SK-N-DZ (cell line): ENCODE data around the gene MRPL4.

Source experiments
- DNase-seq: peaks from one replicate; pipeline ENCODE4 v3.0.0-alpha.2; 2015; ENCODE audit warnings: low spot score

The MRPL4 gene

DNA sequence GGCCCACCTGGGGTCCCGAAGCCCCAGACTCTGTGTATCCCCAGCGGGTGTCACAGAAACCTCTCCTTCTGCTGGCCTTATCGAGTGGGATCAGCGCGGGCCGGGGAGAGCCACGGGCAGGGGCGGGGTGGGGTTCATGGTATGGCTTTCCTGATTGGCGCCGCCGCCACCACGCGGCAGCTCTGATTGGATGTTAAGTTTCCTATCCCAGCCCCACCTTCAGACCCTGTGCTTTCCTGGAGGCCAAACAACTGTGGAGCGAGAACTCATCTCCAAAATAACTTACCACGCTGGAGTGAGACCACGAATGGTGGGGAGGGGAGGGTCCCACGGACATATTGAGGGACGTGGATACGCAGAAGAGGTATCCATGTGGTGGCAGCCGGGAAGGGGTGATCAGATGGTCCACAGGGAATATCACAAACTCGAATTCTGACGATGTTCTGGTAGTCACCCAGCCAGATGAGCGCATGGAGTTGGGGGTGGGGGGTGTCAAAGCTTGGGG is 36.7 kb downstream of the MRPL4 start:
- peak; percentile 53 for DNase-seq

DNA sequence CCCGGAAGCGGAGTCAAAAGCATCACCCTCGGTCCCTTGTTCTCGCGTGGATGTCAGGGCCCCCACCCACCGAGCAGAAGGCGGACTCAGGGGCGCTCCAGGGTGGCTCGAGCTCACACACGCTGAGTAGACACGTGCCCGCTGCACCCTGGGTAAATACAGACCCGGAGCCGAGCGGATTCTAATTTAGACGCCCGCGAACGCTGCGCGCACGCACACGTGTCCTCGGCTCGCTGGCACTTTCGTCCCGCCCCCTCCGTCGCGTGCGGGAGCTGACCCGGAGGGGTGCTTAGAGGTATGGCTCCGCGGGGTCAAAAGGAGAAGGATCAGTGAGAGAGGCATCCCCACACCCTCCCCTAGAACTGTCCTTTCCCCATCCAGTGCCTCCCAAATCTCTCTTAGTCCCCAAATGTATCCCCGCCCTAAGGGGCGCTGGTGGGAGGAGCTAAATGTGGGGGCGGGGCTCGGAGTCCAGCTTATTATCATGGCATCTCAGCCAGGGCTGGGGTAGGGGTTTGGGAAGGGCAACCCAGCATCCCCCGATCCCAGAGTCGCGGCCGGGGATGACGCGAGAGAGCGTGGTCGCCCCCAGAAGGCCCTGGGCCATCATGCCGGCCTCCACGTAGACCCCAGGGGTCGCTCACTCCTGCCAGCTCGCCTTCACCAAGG is 37.3 kb downstream of the MRPL4 start:
- DNase-seq, result peak; percentile 37

DNA sequence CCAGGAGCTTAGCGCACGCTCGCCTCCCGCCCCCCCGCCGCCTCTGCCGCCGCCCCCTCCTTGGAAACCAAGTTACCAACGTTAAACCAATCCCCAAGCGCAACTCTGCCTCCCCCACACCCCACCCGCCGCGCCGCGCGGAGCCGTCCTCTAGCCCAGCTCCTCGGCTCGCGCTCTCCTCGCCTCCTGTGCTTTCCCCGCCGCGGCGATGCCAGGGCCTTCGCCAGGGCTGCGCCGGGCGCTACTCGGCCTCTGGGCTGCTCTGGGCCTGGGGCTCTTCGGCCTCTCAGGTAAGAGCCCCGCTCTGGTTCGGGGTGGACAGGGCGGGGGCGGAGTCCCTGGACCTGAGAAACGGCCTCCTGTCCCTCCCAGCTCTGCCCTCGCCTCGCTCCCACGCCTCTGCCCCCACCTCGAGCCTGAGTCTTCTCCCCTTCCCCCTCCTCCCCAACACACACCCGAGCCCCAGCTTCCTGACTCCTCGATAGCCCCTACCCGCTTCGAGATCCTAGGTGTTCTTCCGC is 37.9 kb downstream of the MRPL4 start, which contains the start of gene ICAM5:
ICAM5 (plus strand) TSS at position 117 of the 521 bp plus-strand sequence; CDS start at position 209, 92 bp downstream.
- no peak for DNase-seq

DNA sequence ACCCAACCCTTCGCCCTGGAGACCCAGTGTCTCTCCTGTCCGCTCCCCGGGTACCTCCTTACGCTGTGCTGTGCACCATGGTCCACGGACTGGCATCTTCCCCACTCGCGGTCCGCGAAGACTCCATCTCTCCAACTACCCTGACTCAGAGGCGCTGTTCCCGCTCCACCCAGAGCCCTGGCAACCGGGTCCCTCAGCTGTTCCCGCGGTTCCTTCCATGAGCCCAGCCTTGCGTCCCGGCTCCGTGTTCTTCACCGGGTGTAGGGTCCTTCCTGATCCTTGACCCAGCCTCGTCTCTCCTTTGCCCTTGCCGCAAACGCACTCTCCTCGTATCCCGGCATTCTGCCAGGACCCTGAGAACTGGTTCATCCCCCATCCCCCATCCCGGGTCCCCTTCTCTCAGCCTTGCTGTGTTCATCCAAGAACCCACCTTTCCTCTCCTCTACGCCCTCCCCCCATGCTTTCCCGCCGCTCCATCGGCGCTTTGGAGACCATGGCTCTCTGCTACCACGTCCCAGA is 38.4 kb downstream of the MRPL4 start:
- no peak for DNase-seq

DNA sequence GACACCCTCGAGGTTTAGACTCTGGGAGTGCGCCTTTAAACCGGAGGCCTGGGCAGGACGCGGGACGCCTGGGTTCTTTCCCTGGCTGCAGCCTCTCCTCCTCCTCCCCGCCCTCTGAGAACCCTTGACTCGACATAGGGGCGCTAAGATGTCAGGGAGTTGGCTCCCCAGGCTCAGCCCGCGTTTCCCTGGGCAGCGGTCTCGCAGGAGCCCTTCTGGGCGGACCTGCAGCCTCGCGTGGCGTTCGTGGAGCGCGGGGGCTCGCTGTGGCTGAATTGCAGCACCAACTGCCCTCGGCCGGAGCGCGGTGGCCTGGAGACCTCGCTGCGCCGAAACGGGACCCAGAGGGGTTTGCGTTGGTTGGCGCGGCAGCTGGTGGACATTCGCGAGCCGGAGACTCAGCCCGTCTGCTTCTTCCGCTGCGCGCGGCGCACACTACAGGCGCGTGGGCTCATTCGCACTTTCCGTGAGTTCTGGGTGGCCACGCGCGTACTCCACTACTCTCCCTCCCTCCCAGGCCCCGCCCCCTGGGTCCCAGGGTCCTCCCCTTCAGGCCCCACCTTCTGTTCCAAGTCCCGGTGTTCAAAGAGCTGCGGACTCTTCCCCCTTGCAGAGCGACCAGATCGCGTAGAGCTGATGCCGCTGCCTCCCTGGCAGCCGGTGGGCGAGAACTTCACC is 39.0 kb downstream of the MRPL4 start:
- DNase-seq, result no peak

DNA sequence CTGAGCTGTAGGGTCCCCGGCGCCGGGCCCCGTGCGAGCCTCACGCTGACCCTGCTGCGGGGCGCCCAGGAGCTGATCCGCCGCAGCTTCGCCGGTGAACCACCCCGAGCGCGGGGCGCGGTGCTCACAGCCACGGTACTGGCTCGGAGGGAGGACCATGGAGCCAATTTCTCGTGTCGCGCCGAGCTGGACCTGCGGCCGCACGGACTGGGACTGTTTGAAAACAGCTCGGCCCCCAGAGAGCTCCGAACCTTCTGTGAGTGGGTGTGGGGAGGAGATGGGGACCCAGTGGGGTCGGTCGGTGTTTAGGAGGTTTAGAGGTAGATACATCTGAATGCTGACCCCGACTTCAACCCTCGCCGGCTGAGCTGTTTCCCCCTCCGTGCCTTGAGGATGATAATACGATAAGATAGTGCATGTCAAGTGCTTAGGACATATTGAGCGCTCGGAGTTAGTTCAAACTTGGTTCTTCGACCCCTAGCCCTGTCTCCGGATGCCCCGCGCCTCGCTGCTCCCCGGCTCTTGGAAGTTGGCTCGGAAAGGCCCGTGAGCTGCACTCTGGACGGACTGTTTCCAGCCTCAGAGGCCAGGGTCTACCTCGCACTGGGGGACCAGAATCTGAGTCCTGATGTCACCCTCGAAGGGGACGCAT is 39.7 kb downstream of the MRPL4 start:
- DNase-seq, result no peak

DNA sequence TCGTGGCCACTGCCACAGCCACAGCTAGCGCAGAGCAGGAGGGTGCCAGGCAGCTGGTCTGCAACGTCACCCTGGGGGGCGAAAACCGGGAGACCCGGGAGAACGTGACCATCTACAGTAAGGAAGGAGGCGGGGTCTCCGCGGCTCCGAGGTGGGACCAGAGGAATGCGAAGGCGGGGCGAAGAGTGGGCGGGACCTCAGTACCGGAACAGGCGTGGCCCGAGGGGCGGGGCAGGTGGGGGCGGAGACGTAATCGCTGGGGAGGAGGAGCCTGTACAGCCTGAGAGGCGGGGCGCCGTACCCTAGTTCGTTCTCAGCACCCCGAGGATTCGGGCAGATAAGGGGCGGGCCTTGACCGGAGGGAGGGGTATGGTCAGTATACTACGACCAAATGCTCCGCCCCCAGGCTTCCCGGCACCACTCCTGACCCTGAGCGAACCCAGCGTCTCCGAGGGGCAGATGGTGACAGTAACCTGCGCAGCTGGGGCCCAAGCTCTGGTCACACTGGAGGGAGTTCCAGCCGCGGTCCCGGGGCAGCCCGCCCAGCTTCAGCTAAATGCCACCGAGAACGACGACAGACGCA is 40.3 kb downstream of the MRPL4 start:
- DNase-seq, result peak; percentile 59

DNA sequence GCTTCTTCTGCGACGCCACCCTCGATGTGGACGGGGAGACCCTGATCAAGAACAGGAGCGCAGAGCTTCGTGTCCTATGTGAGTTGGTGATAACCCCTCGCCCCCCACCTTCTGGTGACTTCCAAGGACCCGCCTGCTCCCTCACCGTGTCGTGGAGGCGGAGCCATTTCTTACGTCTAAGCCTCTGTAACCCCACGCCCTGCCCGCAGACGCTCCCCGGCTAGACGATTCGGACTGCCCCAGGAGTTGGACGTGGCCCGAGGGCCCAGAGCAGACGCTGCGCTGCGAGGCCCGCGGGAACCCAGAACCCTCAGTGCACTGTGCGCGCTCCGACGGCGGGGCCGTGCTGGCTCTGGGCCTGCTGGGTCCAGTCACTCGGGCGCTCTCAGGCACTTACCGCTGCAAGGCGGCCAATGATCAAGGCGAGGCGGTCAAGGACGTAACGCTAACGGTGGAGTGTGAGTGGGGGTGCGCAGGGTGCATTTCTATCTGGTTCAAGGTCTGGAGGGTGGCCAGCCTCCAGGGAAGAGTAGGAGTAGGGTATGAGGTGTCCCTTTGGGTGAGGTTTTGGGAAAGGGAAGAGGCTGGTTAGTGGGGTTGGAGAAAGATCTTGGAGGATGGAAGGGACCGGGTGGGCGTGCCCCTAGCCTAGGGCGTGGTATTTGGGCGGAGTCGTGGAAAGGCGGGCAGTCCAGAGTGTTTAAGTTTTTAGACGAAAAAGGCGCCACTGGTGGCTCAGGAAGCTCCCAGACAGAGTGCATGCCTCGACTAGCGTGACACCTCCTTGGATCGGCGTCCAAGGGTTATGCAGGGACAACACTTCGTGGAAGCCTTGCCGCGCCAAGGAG is 41.0 kb downstream of the MRPL4 start:
- DNase-seq, result no peak

DNA sequence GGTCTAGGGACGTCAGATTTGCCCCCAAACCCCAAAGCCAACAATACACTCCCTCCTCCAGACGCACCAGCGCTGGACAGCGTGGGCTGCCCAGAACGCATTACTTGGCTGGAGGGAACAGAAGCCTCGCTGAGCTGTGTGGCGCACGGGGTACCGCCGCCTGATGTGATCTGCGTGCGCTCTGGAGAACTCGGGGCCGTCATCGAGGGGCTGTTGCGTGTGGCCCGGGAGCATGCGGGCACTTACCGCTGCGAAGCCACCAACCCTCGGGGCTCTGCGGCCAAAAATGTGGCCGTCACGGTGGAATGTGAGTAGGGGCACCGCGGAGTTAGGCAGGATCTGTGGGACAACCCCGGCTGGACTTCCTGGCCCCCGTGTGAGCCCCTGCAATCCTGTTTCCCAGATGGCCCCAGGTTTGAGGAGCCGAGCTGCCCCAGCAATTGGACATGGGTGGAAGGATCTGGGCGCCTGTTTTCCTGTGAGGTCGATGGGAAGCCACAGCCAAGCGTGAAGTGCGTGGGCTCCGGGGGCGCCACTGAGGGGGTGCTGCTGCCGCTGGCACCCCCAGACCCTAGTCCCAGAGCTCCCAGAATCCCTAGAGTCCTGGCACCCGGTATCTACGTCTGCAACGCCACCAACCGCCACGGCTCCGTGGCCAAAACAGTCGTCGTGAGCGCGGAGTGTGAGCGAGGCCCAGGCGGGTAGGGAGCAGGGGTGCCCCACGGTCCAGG is 41.8 kb downstream of the MRPL4 start:
- DNase-seq, result no peak

DNA sequence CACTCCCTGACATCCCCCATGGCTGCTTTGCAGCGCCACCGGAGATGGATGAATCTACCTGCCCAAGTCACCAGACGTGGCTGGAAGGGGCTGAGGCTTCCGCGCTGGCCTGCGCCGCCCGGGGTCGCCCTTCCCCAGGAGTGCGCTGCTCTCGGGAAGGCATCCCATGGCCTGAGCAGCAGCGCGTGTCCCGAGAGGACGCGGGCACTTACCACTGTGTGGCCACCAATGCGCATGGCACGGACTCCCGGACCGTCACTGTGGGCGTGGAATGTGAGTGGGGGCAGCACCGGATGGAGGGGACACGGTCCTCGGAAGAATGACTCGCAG is 42.3 kb downstream of the MRPL4 start:
- no peak for DNase-seq

DNA sequence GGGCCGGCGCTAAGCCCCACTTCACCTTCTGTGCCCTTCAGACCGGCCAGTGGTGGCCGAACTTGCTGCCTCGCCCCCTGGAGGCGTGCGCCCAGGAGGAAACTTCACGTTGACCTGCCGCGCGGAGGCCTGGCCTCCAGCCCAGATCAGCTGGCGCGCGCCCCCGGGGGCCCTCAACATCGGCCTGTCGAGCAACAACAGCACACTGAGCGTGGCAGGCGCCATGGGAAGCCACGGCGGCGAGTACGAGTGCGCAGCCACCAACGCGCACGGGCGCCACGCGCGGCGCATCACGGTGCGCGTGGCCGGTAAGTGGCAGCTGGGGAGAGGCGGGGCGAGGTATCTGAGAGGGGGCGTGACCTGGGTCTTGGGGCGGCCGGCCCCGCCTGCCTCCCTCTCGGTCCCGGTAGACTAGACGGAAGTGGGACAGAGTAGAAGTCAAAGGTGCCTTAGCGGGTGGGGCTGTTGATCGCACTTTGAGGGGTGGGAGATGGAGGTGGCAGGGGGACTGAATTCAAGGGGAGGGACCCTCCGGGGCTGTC is 43.4 kb downstream of the MRPL4 start:
- DNase-seq, result no peak

DNA sequence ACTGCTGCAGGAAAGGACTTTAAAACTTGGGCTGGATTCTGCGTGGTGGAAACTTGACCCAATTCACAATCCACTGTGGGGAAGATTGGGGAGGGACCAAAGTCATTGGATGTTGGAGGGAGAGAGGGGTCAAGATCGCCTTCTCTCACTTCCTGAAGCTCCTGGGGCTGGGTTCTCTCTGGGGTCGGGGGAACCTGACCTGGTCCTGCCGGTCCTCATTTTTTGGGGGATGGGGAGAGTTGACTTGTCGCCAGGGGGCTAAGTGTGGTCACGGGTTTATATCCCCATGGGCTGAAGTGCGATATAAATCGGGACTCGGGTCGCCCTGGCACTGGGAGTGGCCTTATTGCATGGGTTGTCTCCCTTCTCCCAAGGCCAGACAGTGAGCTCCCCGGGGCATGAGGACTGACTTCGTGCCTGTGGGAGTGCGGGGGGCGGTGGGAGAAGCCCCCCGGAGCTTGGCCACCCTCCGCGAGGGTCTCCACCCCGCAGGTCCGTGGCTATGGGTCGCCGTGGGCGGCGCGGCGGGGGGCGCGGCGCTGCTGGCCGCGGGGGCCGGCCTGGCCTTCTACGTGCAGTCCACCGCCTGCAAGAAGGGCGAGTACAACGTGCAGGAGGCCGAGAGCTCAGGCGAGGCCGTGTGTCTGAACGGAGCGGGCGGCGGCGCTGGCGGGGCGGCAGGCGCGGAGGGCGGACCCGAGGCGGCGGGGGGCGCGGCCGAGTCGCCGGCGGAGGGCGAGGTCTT is 44.0 kb downstream of the MRPL4 start:
- DNase-seq, result no peak

DNA sequence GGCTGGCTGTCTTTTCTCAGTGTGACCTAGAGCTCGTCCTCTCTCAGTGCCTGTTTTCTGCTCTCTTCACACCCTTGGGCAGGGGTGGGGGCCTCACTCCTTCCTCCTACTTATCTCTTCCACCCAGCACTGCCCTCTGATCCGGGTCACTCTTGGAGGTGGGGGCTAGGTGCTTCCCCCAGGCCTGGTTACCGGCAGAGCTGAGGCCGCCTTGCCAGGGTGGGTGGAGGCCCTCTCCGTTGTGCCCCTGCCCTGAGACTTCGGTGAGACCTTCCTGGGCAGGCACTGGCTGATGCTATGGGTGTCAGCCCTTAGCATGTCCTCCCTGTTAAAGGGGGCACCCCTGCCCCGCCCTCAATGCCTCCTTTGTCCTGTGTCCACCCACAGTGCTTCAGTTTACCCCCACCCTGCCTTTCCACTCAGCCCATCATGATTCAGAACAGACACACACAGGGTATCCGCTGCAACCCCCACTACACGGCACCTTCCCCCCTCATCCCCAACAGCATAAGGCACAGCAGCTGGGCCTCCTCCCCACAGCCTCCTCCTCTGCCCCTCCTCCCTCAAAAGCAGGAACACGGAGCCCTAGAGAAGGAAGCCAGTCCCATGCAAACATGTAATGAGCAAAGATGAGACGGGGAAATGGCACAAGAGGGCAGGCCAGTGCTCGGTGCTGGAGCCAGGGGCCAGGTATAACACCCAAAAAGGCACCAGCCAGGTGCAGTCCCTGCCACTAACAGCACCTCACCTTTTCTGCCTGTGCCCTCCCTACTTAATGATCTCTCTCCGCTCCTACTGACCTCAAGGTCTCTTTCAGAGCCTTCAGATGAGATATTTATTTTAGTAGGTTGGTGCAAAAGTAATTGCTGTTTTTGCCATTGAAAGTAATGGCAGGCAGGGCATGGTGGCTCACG is 47.8 kb downstream of the MRPL4 start:
- DNase-seq, result no peak

DNA sequence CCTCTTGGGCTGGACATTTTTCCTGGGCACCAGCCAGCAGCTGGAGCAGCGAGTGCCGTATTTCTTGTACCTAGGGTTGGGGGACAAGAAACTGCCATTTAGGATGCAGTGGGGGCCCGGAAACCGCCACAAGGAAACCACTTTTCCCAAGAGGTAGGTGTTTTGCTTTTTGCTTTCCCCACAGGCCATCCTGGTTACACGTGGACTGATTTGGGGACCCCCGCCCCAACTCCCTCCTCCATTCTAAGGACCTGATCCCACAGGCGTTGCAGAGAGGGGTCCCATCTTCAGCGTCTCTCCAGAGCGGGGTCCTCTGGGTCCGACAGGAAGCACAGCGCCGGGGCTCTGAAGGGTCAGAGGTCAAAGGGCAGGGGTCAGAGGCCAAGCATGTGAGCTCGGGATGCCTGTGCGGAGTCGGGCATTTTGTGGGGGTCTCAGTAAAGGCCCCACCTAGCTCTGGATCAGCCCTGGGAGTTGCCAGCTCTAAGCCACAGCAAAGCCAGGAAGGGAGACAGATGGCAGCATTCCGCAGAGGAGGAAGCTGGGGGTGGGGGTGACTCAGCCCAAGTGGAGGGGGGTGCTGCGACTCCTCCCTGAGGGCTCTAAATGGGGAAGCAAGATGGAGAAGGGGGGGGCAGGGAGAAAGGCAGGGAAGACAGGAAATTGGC is 53.3 kb downstream of the MRPL4 start:
- DNase-seq, result no peak

DNA sequence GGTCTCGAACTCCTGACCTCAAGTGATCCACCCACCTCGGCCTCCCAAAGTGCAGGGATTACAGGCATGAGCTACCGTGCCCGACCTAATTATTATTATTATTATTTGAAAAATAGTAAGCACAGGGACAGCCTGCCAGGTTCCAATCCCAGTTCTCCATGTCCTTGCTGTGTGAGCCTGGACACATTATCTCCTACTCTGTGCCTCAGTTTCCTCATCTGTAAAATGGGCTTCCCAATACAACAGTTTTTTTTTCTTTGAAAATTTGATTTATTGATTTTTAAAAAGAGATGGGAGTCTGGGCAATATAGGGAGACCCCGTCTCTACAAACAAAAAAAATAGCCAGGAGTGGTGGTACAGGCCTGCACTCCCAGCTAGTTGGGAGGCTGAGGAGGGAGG is 54.3 kb downstream of the MRPL4 start:
- DNase-seq, result no peak

DNA sequence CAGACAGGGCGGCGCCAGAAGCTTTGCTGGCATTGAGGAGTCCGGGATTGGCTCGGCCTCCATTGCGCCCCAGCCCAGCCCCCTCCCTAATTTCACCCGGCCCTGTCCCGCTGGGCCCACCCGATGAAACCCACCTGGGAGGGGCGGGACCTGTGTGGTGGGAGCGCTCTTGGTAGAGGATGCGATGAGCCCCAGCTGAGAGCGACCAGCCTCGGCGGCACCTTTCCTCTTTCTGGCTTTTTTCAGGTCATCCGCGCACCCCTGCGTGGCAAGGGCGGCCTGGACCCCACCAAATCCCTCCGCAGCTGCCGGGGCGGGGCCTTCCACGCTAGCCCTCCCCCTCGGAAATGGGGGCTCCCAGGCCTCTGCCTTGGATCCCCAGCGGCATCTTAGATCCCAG is 57.4 kb downstream of the MRPL4 start, which contains the start of gene ZGLP1:
ZGLP1 (minus strand) TSS at position 393 of the 400 bp plus-strand sequence.
- DNase-seq, result no peak
